ENCODE measurements around the gene CLEC1B.
"Not testable (repeated sequence)": the region's sequence is repeated elsewhere in the genome, so short reads cannot be mapped to it uniquely, and the experiment has no call there.

Gene CLEC1B

GRCh38 chr12:9974731-9975130 lies 24.2 kb downstream of the CLEC1B start:
- DNase-seq (ENCODE audit: low spot score): not testable (repeated sequence)

GRCh38 chr12:9973949-9974348 lies 25.0 kb downstream of the CLEC1B start:
- no peak for DNase-seq (ENCODE audit: low spot score)

DNA sequence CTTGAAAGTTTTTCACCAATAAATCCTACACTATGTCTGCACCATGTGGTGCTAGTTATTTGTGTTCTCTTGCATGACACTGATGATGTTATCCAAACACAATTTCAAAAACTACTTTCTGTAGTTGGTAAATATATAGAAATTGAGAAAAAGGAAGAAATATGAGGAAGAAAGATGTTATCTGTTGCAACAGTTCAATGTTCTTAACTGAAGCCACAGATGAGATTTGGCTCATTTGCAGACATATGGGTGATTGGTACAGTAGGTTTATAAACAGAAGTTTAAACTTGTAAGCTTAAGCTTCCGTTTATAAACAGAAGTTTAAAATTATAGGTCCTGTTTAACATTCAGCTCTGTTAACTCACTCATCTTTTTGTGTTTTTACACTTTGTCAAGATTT lies 27.7 kb downstream of the CLEC1B start, which contains the start of gene CLEC12A:
TSS of gene CLEC12A (plus strand) at position 229 of the 400 bp plus-strand sequence. CDS start 188 bp downstream, outside the sequence.
- DNase-seq (ENCODE audit: low spot score): no peak

GRCh38 chr12:9969673-9970072 lies 29.2 kb downstream of the CLEC1B start:
- DNase-seq (ENCODE audit: low spot score): no peak

- DNase-seq (ENCODE audit: low spot score): no peak
These were observed 37.0 kb downstream of the CLEC1B start for GRCh38 chr12:9961901-9962300.

DNA sequence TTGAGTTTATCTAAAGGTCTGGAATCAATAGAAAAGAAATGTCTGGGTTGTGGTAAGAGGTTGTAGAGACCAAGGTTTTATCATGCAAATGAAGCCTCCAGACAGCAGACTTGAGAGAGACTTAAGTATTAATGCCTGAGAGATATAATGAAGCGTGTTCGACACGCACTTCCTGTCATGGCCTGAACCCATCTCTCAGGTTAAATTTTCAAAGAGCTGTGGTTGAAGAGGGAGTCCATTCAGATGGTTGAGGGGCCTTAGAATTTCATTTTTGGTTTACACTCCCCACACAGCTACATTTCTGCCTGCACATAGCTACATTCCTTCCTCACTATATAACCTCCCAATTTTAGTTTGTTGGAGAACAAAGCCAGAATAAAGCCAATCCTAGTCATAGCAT lies 37.8 kb downstream of the CLEC1B start:
- DNase-seq (ENCODE audit: low spot score): no peak

GRCh38 chr12:9960590-9960989 lies 38.3 kb downstream of the CLEC1B start:
- no peak for DNase-seq (ENCODE audit: low spot score)

GRCh38 chr12:9957834-9958233 lies 41.1 kb downstream of the CLEC1B start:
- no peak for DNase-seq (ENCODE audit: low spot score)

- not testable (repeated sequence) for DNase-seq (ENCODE audit: low spot score)
These were observed 45.8 kb downstream of the CLEC1B start for GRCh38 chr12:9952954-9953729.

DNA sequence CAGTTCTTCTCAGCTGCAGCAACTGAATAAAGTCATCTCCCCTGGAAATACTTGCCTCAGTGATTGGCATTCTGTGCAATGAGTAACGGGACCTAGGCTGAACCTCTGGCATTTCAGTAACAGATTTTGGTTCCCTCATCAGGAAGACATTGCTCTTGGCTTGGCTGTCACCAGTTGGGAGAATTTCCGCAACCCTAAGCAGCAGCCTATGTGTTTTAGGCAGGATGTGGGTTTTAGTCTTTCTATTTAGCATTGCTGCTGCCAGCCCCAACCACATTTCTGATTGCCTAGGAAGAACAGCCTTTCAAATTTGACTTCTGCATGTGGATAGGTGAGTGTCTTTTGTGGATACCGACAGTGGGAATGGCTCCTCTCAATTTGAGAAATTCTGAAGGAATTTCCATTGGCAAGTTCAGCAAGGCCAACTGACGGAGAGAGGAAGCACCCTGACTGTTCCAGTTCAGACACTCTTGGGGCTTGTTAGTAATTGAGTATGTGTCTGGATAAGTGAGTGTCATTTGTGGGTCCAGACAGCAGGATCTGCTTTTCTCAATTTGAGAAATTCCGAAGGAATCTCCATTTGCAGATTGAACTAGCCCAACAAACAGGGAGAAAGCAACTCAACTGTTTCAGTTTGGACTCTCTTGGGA lies 47.8 kb downstream of the CLEC1B start:
- no peak for DNase-seq (ENCODE audit: low spot score)

- no peak for DNase-seq (ENCODE audit: low spot score)
These were observed 50.2 kb downstream of the CLEC1B start for GRCh38 chr12:9948606-9949296.

GRCh38 chr12:9947674-9948073 lies 51.2 kb downstream of the CLEC1B start:
- DNase-seq (ENCODE audit: low spot score): no peak

DNA sequence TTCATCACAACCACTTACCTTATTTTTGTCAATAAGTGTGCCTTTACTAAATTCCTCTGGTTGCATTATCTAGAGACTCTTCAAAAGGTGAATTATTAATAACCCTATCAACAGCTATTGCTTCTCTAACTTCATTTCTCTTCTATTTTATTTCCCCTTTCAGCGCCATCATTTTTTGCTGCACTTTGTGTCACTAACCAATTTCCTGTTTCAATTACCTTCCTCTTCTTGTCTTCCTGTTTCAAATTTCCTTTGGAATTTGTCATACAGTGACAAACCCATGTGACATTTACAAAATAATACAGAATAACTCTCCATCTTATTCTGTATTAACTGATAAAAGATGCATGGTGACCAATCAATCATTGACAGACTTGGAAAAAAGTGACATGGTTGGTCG lies 54.5 kb downstream of the CLEC1B start:
- no peak for DNase-seq (ENCODE audit: low spot score)

GRCh38 chr12:9943240-9943639 lies 55.7 kb downstream of the CLEC1B start:
- no peak for DNase-seq (ENCODE audit: low spot score)
